Neural progenitor cell (in vitro differentiated cells): ENCODE data around the gene KCNH2.

Experiments
- EZH2 ChIP-seq: fragments of 200-600 bp; sonication (generic); IDR thresholded peaks from 2 replicates; pipeline ENCODE4 v1.6.1; 2017; ENCODE audit warnings: antibody characterized with exemption, mild to moderate bottlenecking, moderate library complexity
- EZH2phosphoT487 ChIP-seq: fragments of 200-600 bp; sonication (generic); IDR thresholded peaks from 2 replicates; pipeline ENCODE4 v1.6.1; 2017; ENCODE audit warnings: antibody characterized with exemption

GRCh38 chr7:150947761-150948651, 30.1 kb downstream of the KCNH2 start:
- TF ChIP-seq EZH2phosphoT487 (no peak), EZH2 (no peak)
